H9 (cell line): ENCODE data around the gene AK9. TPM values are rescaled to one million over a fixed set of nuclear protein-coding genes. Genes with fewer than 3 reads are reported as not detected.

Experiments
- DNase-seq: peaks from one replicate; pipeline ENCODE4 v3.0.0-alpha.2; 2017
- H2AFZ ChIP-seq: one replicate; pipeline ENCODE4 v1.6.1; 2013; ENCODE audit warnings: mild to moderate bottlenecking, low read length, control low read depth, moderate library complexity
- H2AK5ac ChIP-seq: 2 replicates; pipeline ENCODE4 v1.6.1; 2013; ENCODE audit warnings: low read length, control low read depth, mixed read lengths; ENCODE audit not compliant: insufficient read length
- H2BK120ac ChIP-seq: one replicate; pipeline ENCODE4 v1.6.1; 2013; ENCODE audit warnings: low read depth, mild to moderate bottlenecking, low read length, control low read depth, inconsistent platforms; ENCODE audit not compliant: poor library complexity, severe bottlenecking
- H2BK12ac ChIP-seq: 2 replicates; pipeline ENCODE4 v1.6.1; 2013; ENCODE audit warnings: low read length, control low read depth, mixed read lengths, low read depth; ENCODE audit not compliant: insufficient read length
- H2BK15ac ChIP-seq: 2 replicates; pipeline ENCODE4 v1.6.1; 2013; ENCODE audit warnings: low read depth, low read length, control low read depth
- H2BK20ac ChIP-seq: one replicate; pipeline ENCODE4 v1.6.1; 2013; ENCODE audit warnings: low read depth, mild to moderate bottlenecking, low read length, control low read depth, inconsistent platforms; ENCODE audit not compliant: poor library complexity, severe bottlenecking
- H2BK5ac ChIP-seq: 2 replicates; pipeline ENCODE4 v1.6.1; 2013; ENCODE audit warnings: low read length, control low read depth, mixed read lengths; ENCODE audit not compliant: insufficient read length
- H3K14ac ChIP-seq: 2 replicates; pipeline ENCODE4 v1.6.1; 2013; ENCODE audit warnings: low read length, control low read depth; ENCODE audit not compliant: insufficient read depth
- H3K18ac ChIP-seq: 2 replicates; pipeline ENCODE4 v1.6.1; 2013; ENCODE audit warnings: low read depth, mild to moderate bottlenecking, mixed read lengths, low read length, control low read depth; ENCODE audit not compliant: insufficient read length
- H3K23ac ChIP-seq: 2 replicates; pipeline ENCODE4 v1.6.1; 2013; ENCODE audit warnings: low read length, control low read depth, mixed read lengths, low read depth; ENCODE audit not compliant: insufficient read length
- H3K23me2 ChIP-seq: 2 replicates; pipeline ENCODE4 v1.6.1; 2013; ENCODE audit warnings: low read depth, mild to moderate bottlenecking, mixed read lengths, low read length, control low read depth; ENCODE audit not compliant: insufficient read length, poor library complexity, severe bottlenecking
- H3K27ac ChIP-seq: 2 replicates; pipeline ENCODE4 v1.5.1; 2013; ENCODE audit warnings: low read length, control low read depth, mixed read lengths, low read depth; ENCODE audit not compliant: insufficient read length
- H3K27me3 ChIP-seq: 2 replicates; pipeline ENCODE4 v1.6.1; 2013; ENCODE audit warnings: low read length, control low read depth, inconsistent platforms; ENCODE audit not compliant: insufficient read depth
- H3K4ac ChIP-seq: 2 replicates; pipeline ENCODE4 v1.6.1; 2013; ENCODE audit warnings: low read depth, mild to moderate bottlenecking, control low read depth, inconsistent platforms, low read length, moderate library complexity
- H3K4me1 ChIP-seq: 2 replicates; pipeline ENCODE4 v1.6.1; 2013; ENCODE audit warnings: low read length, control low read depth, inconsistent platforms; ENCODE audit not compliant: insufficient read depth
- H3K4me2 ChIP-seq: 2 replicates; pipeline ENCODE4 v1.6.1; 2013; ENCODE audit warnings: low read length, control low read depth, mixed read lengths; ENCODE audit not compliant: insufficient read length, insufficient read depth
- H3K56ac ChIP-seq: 2 replicates; pipeline ENCODE4 v1.6.1; 2013; ENCODE audit warnings: low read depth, mild to moderate bottlenecking, mixed read lengths, low read length, control low read depth; ENCODE audit not compliant: insufficient read length
- H3K79me1 ChIP-seq: 2 replicates; pipeline ENCODE4 v1.6.1; 2013; ENCODE audit warnings: low read depth, mild to moderate bottlenecking, moderate library complexity, low read length, control low read depth, inconsistent platforms; ENCODE audit not compliant: insufficient read depth, poor library complexity, severe bottlenecking
- H3K79me2 ChIP-seq: 2 replicates; pipeline ENCODE4 v1.6.1; 2013; ENCODE audit warnings: low read length, control low read depth, inconsistent platforms; ENCODE audit not compliant: insufficient read depth
- H3K9ac ChIP-seq: 2 replicates; pipeline ENCODE4 v1.6.1; 2013; ENCODE audit warnings: low read length, control low read depth, mixed read lengths; ENCODE audit not compliant: insufficient read length; ENCODE audit errors: extremely low read depth
- H3K9me3 ChIP-seq: one replicate; pipeline ENCODE4 v1.6.1; 2013; ENCODE audit warnings: low read depth, low read length, inconsistent platforms; ENCODE audit not compliant: control insufficient read depth
- H3T11ph ChIP-seq: one replicate; pipeline ENCODE4 v1.6.1; 2013; ENCODE audit warnings: mild to moderate bottlenecking, low read length, control low read depth, inconsistent platforms
- H4K20me1 ChIP-seq: one replicate; pipeline ENCODE4 v1.6.1; 2013; ENCODE audit not compliant: control insufficient read depth, insufficient read length, insufficient read depth
- H4K5ac ChIP-seq: 2 replicates; pipeline ENCODE4 v1.6.1; 2013; ENCODE audit warnings: low read depth, mild to moderate bottlenecking, mixed read lengths, low read length, control low read depth; ENCODE audit not compliant: insufficient read length
- H4K8ac ChIP-seq: replicated peaks from 2 replicates; pipeline ENCODE4 v1.6.1; 2013; ENCODE audit warnings: low read length, control low read depth, mixed read lengths, low read depth; ENCODE audit not compliant: insufficient read length
- H4K91ac ChIP-seq: 2 replicates; pipeline ENCODE4 v1.6.1; 2013; ENCODE audit warnings: low read depth, mild to moderate bottlenecking, moderate library complexity, mixed read lengths, low read length, control low read depth; ENCODE audit not compliant: insufficient read length
- H3K27ac Mint-ChIP-seq, 3 experiments: 2 replicates in 2 of 3; 3 replicates in 1 of 3; pipeline ENCODE4 v1.8.0; 2020 to 2021; ENCODE audit warnings: mixed read lengths in 3 of 3, mild to moderate bottlenecking in 1 of 3, moderate library complexity in 1 of 3
- H3K27me3 Mint-ChIP-seq: 2 replicates; pipeline ENCODE4 v1.8.0; 2021; ENCODE audit warnings: low read depth, mild to moderate bottlenecking, moderate library complexity, mixed read lengths
- H3K36me3 Mint-ChIP-seq, 3 experiments: 2 replicates in 2 of 3; 3 replicates in 1 of 3; pipeline ENCODE4 v1.8.0; 2020 to 2021; ENCODE audit warnings: low read depth in 3 of 3, mixed read lengths in 3 of 3; ENCODE audit not compliant: insufficient read depth in 1 of 3
- H3K4me1 Mint-ChIP-seq, 2 experiments: 2 replicates each; pipeline ENCODE4 v1.8.0; 2020; ENCODE audit warnings: mixed read lengths in 2 of 2
- H3K4me3 Mint-ChIP-seq, 2 experiments: 2 replicates in 1 of 2; 3 replicates in 1 of 2; pipeline ENCODE4 v1.8.0; 2020 to 2021; ENCODE audit warnings: mild to moderate bottlenecking in 2 of 2, mixed read lengths in 2 of 2, moderate library complexity in 1 of 2
- H3K9me3 Mint-ChIP-seq, 2 experiments: 2 replicates in 1 of 2; 3 replicates in 1 of 2; pipeline ENCODE4 v1.8.0; 2020; ENCODE audit warnings: mild to moderate bottlenecking in 2 of 2, mixed read lengths in 2 of 2, moderate library complexity in 1 of 2
- CTCF ChIP-seq: fragments of 200-600 bp; sonication (generic); conservative IDR thresholded peaks from 3 replicates; pipeline ENCODE4 v1.8.0; 2021; ENCODE audit warnings: antibody characterized with exemption, mild to moderate bottlenecking
- WGBS: extraction: QIAGEN DNeasy Blood & Tissue Kit; methylation state at CpG from one replicate; pipeline ENCODE4 v1.1.7; 2013; ENCODE audit warnings: missing lambda C conversion rate, low lambda C conversion rate, mixed read lengths; ENCODE audit not compliant: insufficient read length; ENCODE audit errors: extremely low coverage; 5-methylcytosine and 5-hydroxymethylcytosine counted together
- total RNA-seq: library from RNA; stranded (reverse); gene quantifications from 2 replicates; pipeline ENCODE4 v1.2.1, GENCODE V29; 2021

Gene AK9
- total RNA-seq, 1 experiment from 2014 or later = 2.3 TPM

GRCh38 chr6:109609737-109610136 is 81.3 kb downstream of the AK9 start:
- Histone ChIP-seq H3K56ac (no peak overlapping the region), H2BK20ac (no peak overlapping the region), H3K4me2 (no peak overlapping the region), H3K23ac (no peak overlapping the region), H3K79me1 (no peaks in the 10 kb centered on the region), H2AFZ (no peak overlapping the region), H4K8ac (no peak overlapping the region), H4K20me1 (no peaks in the 10 kb centered on the region), H3K18ac (no peak overlapping the region), H3T11ph (no peak overlapping the region), H2BK120ac (no peak overlapping the region), H3K4ac (no peak overlapping the region), H3K9ac (no peak overlapping the region), H3K9me3 (no peaks in the 10 kb centered on the region), H3K27me3 (no peaks in the 10 kb centered on the region), H3K14ac (no peak overlapping the region), H4K91ac (no peak overlapping the region), H4K5ac (no peak overlapping the region), H2BK15ac (no peak overlapping the region), H3K4me1 (no peaks in the 10 kb centered on the region), H2BK12ac (no peak overlapping the region), H3K27ac (no peak overlapping the region), H2BK5ac (no peak overlapping the region), H2AK5ac (no peak overlapping the region), H3K79me2 (no peaks in the 10 kb centered on the region), H3K23me2 (no peaks in the 10 kb centered on the region)
- Mint-ChIP-seq H3K27me3 (no peaks in the 10 kb centered on the region), H3K36me3 (no peaks in the 10 kb centered on the region), H3K4me1 (peaks cover 0 to 3% of the 10 kb centered on the region in 2 experiments; a peak in 1 of 4 replicates), H3K9me3 (no peaks in the 10 kb centered on the region), H3K27ac (no peak overlapping the region), H3K4me3 (no peak overlapping the region)
- DNase-seq = no peak
- no CpG with 5 or more reads among the region's 1 CpG for WGBS
- TF ChIP-seq CTCF = no peak
